Measurements from ENCODE around the gene SNRNP40. TPM values are rescaled to one million over a fixed set of nuclear protein-coding genes. Genes with fewer than 3 reads are reported as not detected.
A peak's percentile ranks its signal among the peaks of the same experiment; 100 is the strongest.
"Not testable (repeated sequence)": the region's sequence is repeated elsewhere in the genome, so short reads cannot be mapped to it uniquely, and the experiment has no call there.

Gene SNRNP40
- total RNA-seq, 4 donors from 2014 or later: 21.9 to 32.1 (median 23.6) TPM

DNA sequence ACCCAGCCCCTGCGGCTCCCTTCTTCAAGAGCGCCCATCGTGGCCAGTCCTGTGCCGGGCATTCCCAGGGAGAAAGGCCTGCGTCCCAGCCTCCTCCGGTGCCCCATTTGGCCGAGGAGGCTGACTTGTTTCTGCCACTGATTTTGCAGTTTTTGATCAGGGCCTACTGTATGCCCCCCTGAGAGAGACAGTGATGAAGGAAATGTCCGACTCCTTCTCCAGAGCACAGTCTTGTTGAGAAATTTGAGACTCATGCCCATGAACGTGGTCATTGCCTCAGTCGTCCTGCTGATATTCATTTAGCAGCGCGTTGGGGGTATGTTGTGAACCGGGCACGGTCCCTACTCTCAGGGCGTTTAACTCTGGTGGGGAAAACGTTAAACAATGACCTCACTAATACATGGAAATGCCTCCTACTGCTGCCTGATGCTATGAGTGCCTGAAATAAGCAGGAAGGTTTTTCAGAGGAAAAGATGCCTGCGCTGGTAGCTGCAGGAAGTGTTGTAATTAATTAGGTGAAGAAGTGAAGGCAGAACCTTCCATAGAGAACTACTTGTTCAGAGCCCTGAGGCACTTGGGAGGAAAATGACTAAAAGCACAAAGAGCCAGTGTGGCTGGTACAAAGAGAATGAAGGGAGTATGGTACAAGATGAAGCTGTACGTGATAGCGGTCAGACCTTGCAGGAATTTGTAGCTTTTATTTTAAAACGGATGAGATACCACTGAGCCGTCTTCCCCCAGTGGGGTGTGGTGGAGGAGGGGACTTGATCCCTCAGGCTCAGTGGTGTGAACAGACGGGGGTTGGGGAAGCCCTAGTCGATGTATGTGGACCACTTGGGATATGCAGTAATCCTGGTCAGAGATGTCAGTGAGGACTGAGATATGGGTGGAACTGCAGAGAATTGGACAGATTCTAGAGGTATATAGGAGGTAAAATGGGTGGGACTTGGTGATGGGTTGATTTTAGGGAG is 974 bp upstream of the SNRNP40 start:
- H3K27me3 ChIP-seq: no peaks in the 10 kb centered on the region
- in situ Hi-C loops (cut with MboI; ENCODE audit: low sequenced_read_pairs in 4 of 4) (no loop called here), intact Hi-C loops (cut with DNase I; ENCODE audit: low total_unique reads) (loop anchor here (2.0 kb wide), 3 partner anchors 125 to 143 kb away; no protein-coding TSS in a partner anchor)
- peak overlapping the region; percentile 80 to 99 (median 98) for H3K4me3 ChIP-seq
- TF ChIP-seq, protein P1, sequence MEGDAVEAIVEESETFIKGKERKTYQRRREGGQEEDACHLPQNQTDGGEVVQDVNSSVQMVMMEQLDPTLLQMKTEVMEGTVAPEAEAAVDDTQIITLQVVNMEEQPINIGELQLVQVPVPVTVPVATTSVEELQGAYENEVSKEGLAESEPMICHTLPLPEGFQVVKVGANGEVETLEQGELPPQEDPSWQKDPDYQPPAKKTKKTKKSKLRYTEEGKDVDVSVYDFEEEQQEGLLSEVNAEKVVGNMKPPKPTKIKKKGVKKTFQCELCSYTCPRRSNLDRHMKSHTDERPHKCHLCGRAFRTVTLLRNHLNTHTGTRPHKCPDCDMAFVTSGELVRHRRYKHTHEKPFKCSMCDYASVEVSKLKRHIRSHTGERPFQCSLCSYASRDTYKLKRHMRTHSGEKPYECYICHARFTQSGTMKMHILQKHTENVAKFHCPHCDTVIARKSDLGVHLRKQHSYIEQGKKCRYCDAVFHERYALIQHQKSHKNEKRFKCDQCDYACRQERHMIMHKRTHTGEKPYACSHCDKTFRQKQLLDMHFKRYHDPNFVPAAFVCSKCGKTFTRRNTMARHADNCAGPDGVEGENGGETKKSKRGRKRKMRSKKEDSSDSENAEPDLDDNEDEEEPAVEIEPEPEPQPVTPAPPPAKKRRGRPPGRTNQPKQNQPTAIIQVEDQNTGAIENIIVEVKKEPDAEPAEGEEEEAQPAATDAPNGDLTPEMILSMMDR (IDR thresholded peaks at IDR 0.05 in 4 of 5, conservative IDR thresholded peaks at IDR 0.05 in 1 of 5): no peak
- no peak for TF ChIP-seq POLR2A (IDR thresholded peaks at IDR 0.05)
- H3K27ac ChIP-seq: peak overlapping the region; percentile 88 to 98 (median 94)
- peaks cover 0 to 10% of the 10 kb centered on the region in 2 donors for H3K36me3 ChIP-seq
- ATAC-seq: peak; percentile 13 to 14
- DNase-seq: no peak
- H3K9me3 ChIP-seq: no peaks in the 10 kb centered on the region
- H3K4me1 ChIP-seq: peaks cover 44% of the 10 kb centered on the region in 2 donors

DNA sequence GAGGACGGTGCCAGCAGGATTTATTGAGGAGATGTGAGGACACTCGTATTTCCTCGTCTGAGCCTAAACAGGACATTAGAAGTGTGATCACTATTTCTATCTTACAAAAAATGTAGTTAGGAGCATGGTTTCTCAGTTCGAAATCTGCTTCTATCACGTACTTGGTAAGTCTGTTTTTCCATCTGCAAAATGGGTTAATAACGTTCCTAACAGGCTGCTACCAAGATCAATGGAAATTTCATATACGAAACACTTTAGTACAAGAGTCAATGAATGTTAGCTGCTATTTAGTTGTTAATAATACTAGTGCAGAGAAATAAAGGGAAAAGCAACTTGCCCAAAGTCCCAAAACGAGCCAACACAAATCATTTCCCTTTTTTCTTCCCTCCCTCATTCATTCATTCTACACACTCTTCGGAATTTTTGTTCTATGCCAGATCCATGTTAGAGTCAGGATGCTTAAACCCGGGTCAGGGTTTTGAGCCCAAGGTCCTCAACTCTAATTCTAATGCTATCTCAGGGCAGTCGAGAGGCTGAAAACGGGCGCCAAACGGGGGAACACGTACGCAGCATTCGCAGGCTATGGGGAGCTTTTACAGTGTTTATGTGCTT is 608 bp downstream of the SNRNP40 start:
- ATAC-seq (no peak), DNase-seq (no peak)
- Histone ChIP-seq H3K4me1 (peaks cover 44% of the 10 kb centered on the region in 2 donors), H3K36me3 (peaks cover 0 to 26% of the 10 kb centered on the region in 2 donors), H3K4me3 (peak overlapping the region; percentile 80 to 99 (median 98)), H3K27me3 (no peaks in the 10 kb centered on the region), H3K9me3 (no peaks in the 10 kb centered on the region), H3K27ac (peak overlapping the region; percentile 88 to 98 (median 94))
- in situ Hi-C loops (cut with MboI; ENCODE audit: low sequenced_read_pairs in 4 of 4): no loop called here
- intact Hi-C loops (cut with DNase I; ENCODE audit: low total_unique reads): loop anchor here (2.0 kb wide), 3 partner anchors 127 to 141 kb away; no protein-coding TSS in a partner anchor
- TF ChIP-seq POLR2A (IDR thresholded peaks at IDR 0.05): no peak
- TF ChIP-seq, protein P1 (IDR thresholded peaks at IDR 0.05 in 4 of 5, conservative IDR thresholded peaks at IDR 0.05 in 1 of 5): no peak

DNA sequence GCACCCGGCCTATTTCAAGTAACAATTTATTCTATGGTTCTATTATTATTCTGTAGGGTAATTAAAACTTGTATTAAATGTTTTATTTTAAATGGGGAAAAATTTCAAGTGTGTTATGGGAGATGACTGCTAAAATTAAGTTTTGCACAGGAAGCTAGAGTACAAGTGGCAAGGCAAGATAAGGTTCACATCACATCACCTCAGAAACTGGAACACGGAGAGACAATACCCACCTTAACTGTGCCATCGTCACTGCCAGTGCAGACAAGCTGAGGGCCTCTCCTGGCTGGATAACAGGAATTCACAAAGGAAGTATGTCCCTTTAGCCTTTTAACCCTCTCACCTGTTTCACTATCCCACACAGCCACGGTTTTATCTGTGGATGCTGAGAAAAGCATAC is 7.6 kb downstream of the SNRNP40 start:
- no peak for ATAC-seq
- Histone ChIP-seq H3K36me3 (peaks cover 0 to 78% of the 10 kb centered on the region in 2 donors), H3K27ac (no peak overlapping the region), H3K4me1 (no peaks in the 10 kb centered on the region), H3K9me3 (no peaks in the 10 kb centered on the region), H3K27me3 (no peaks in the 10 kb centered on the region), H3K4me3 (no peak overlapping the region)
- in situ Hi-C loops (cut with MboI; ENCODE audit: low sequenced_read_pairs in 4 of 4) (no loop called here), intact Hi-C loops (cut with DNase I; ENCODE audit: low total_unique reads) (no loop called here)
- DNase-seq: no peak
- no peak for TF ChIP-seq POLR2A (IDR thresholded peaks at IDR 0.05)
- TF ChIP-seq, protein P1 (IDR thresholded peaks at IDR 0.05 in 4 of 5, conservative IDR thresholded peaks at IDR 0.05 in 1 of 5): no peak

DNA sequence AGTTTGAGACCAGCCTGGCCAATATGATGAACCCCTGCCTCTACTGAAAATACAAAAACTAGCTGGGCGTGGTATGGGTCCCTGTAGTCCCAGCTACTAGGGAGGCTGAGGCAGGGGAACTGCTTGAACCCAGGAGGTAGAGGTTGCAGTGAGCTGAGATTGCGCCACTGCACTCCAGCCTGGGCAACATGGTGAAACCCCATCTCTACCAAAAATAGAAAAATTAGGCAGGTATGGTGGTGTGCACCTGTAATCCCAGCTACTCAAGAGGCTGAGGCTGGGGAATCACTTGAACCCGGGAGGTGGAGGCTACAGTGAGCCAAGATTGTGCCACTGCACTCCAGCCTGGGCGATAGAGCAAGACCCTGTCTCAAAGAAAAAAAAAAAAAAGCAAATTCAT is 8.8 kb downstream of the SNRNP40 start:
- H3K4me3 ChIP-seq; H3K27me3 ChIP-seq; in situ Hi-C loops (cut with MboI; ENCODE audit: low sequenced_read_pairs in 4 of 4); DNase-seq; H3K4me1 ChIP-seq; H3K9me3 ChIP-seq; intact Hi-C loops (cut with DNase I; ENCODE audit: low total_unique reads); H3K27ac ChIP-seq; ATAC-seq: not testable (repeated sequence)
- peaks cover 0 to 81% of the 10 kb centered on the region in 2 donors for H3K36me3 ChIP-seq

DNA sequence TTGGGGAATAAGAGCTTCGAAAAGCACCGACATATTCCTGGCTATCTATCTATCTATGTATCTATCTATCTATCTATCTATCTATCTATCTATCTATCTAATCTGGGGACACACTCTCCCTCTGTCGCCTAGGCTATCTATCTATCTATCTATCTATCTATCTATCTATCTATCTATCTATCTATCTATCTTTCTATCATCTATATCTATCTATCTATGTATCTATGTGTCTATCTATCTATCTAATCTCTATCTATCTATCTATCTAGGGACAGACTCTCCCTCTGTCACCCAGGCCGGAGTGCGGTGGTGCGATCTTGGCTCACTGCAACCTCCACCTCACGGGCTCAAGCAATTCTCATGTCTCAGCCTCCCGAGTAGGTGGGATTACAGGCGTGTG is 14.2 kb downstream of the SNRNP40 start:
- in situ Hi-C loops (cut with MboI; ENCODE audit: low sequenced_read_pairs in 4 of 4); intact Hi-C loops (cut with DNase I; ENCODE audit: low total_unique reads); ATAC-seq; H3K4me3 ChIP-seq; H3K27ac ChIP-seq; H3K9me3 ChIP-seq; DNase-seq; H3K27me3 ChIP-seq; H3K4me1 ChIP-seq: not testable (repeated sequence)
- H3K36me3 ChIP-seq: peaks cover 0 to 76% of the 10 kb centered on the region in 2 donors
